GM19397 (cell line): ENCODE measurements around the gene LMAN1L.

Source experiments
- ATAC-seq: cut with Tn5 transposase; IDR thresholded peaks from one replicate; pipeline ENCODE4 v1.9.1; 2021; ENCODE audit warnings: mild to moderate bottlenecking, moderate library complexity; ENCODE audit not compliant: unreplicated experiment

Gene LMAN1L

GRCh38 chr15:74812533-74812932 is at the start of gene LMAN1L:
LMAN1L (plus strand) TSS chr15:74812835; CDS start chr15:74812855, 20 bp downstream.
- ATAC-seq, result no peak

DNA sequence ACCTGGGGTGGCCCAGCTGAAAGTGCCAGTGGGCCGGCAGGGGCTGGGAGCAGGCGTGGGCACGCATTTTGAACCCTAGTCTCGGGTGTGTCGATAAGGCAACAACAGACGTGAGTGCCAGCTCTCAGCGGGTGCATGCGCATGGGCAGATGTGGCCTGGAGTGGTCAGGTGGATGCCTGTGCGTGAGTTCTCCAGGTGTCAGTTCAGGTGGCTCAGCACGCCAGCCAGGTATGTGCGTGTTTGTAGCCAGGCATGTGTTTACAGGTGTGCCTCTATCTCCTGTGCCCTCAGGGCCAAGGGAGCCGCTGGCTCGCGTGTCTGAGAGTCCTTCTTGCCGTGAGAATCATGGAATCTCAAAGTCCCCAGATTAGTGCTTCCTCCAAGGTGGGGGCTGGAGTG is 49.2 kb upstream of the LMAN1L start:
- no peak for ATAC-seq

- ATAC-seq, result no peak
These were observed 45.2 kb upstream of the LMAN1L start for GRCh38 chr15:74767167-74768098.

DNA sequence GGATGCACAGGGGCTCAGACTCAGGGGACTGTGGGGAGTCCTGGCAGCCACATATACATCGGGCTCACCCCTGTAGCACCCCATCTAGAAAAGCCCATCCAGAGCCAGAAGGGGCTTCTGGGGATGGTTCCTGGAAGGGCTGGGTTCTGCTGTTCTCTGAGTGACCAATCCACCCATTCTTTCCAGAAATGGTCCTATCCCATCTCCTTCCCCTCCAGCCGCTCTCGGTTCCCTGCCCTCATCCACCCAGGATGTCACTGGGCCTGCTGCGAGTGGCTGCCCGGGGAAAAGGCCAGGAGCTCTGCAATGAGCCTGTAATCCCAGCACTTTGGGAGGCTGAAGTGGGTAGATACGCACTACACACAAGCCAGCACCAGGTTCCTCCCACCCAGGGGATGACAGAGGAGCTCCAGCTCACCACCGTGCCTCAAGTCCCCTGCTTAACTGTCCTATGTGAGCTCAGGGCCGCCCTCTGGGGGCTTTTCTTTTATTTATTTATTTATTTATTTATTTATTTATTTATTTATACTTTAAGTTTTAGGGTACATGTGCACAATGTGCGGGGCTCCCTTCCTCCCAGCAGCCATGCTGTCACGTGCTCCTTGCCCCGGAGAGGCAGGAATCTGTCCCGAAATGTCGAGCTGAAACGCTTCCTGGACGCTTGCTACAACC is 44.4 kb upstream of the LMAN1L start:
- ATAC-seq, result no peak

DNA sequence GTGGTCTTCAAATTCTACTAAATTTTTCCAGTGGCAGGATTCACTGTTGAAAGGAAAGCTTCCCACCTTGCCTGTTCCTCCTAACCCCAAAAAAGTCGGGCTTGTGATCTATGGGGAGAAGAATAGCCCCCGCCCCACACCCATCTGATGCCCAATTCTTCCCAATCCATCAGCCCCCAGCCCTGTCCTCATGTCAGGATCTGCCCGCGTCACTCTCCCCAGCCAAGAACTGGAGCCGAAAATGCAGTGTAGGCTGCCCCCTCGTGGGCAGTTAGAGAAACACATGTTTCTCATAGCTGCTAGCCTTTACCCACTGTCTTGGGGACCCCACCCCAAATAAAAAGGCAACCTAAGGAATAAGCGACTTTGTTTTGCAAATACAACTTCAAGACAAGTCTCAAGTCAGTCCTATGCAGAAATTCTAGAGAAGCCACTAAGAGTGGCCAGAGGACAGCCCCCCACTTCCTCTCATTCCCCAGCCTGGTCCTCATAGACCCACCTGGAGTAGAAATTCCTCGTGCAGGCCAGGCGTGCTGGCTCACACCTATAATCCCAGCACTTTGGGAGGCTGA is 43.8 kb upstream of the LMAN1L start:
- ATAC-seq, result no peak

DNA sequence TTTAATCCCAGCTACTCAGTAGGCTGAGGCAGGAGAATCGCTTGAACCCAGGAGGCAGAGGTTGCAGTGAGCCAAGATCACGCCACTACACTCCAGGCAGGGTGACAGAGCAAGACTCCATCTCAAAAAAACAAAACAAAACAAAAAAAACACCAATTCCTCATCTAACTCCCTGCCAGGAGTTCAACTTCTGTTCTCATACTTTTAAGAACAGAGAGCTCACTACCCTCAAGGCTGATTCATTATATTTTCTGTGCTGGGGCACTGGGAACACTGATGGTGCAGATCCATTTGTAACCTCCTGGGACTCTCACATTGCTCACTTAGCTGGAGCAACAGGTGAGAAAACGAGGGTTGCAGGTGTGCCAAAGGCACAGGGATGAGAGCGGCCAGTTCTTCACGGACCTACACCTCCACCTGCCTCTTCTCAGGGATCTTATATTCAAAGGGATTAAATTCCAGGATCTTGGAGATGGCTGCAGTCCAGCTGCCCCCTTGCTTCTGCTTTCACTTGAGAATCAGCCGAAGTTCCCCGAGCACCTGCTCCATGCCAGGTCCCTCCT is 43.1 kb upstream of the LMAN1L start:
- ATAC-seq, result no peak

GRCh38 chr15:74770211-74770903 is 42.3 kb upstream of the LMAN1L start:
- ATAC-seq, result no peak

DNA sequence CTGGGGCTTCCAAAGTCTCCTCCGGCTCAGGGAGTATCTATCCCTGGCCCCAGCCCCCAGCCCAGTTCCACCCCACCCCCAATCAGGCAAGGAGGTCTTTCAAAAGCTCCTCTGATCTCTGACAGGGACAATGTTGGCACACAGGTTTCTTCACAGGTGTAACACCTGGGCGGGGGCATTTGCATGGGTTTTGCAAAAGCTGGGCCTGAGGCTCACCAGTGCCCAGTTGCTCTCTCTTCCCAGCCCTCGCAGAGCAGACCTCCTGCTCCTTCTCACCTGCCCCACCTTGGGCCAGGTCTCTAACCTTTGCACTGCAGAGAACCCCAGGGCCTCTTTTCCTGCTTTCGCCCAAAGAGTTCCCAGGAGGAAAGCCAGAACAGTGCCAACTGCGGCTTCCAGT is 39.3 kb upstream of the LMAN1L start:
- ATAC-seq, result no peak

GRCh38 chr15:74773731-74774252 is 38.8 kb upstream of the LMAN1L start:
- ATAC-seq, result no peak

GRCh38 chr15:74775132-74775562 is 37.5 kb upstream of the LMAN1L start:
- no peak for ATAC-seq

DNA sequence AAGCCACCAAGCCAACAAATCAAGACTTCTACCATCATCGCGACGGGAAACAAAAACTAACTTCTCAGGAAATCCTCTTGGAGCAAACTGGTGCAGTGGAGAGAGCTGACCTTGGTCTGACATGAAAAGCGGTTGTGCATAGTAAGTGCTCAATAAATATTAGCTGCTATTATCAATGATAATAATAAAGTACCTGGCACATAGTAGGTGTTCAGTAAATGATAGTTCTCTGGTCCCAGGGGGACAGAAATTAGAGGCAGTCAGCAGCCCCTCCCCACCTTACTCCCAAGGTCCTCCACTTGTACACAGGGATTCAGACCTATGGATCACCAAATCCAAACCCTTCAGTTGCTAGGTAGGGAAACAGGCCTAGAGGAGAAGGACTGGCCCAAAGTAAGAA is 36.7 kb upstream of the LMAN1L start:
- ATAC-seq, result no peak

GRCh38 chr15:74776821-74777768 is 35.5 kb upstream of the LMAN1L start:
- ATAC-seq, result no peak

DNA sequence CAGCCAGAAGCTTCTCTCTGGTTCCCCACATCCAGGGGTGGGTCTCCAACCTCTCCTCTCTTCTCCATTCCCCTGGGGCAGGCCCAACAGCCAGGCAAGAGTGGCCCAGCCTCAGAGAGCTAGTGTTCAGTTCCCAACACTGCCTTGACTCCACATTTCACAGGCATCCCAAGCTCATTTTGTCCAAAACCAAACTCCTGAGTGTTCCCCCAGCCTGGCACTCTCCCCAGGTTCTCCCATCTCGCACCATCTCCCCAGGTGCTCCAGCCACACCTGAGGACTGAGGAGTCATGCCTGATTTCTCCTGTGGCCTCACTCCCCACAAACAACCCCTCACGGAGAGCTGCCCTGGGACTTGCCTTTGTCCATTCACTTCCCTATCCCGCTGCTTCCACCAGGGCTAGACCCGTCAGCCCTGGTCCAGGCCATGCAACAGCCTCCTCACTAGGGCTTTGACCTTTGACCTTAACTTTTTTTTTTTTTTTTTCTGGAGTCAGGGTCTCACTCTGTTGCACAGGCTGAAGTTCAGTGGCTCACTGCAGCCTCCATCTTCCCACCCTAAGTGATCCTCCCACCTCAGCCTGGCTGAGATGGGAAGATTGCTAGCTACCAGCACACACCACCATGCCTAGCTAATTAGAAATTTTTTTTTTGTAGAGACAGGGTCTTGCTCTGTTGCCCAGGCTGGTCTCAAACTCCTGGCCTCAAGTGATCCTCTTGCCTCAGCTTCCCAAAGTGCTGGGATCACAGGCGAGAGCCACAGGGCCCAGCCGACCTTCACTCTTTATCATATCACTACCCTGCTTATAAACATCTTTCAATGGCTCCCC is 34.7 kb upstream of the LMAN1L start:
- ATAC-seq, result no peak

- no peak for ATAC-seq
These were observed 34.0 kb upstream of the LMAN1L start for GRCh38 chr15:74778599-74778970.

DNA sequence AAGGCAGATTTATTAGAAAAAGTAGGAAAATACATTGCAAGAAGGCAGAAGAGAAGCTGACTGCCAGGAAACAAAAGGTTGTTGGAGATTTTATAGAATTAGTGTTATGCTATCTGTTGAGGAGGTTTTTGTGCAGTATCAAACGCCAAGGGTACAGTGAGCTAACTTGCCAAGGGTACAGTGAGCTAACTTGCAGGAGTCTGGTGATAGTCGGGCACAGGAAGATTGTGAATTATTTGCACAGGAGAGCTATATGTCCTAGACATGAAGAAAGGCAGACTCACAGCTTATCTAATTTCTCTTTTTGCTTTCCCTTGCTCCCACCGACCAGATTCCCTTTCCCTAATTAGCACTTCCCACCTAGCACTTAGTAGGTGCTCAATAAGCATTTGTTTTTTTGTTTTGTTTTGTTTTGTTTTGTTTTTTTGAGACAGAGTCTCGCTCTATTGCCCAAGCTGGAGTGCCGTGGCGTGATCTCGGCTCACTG is 33.4 kb upstream of the LMAN1L start:
- no peak for ATAC-seq

DNA sequence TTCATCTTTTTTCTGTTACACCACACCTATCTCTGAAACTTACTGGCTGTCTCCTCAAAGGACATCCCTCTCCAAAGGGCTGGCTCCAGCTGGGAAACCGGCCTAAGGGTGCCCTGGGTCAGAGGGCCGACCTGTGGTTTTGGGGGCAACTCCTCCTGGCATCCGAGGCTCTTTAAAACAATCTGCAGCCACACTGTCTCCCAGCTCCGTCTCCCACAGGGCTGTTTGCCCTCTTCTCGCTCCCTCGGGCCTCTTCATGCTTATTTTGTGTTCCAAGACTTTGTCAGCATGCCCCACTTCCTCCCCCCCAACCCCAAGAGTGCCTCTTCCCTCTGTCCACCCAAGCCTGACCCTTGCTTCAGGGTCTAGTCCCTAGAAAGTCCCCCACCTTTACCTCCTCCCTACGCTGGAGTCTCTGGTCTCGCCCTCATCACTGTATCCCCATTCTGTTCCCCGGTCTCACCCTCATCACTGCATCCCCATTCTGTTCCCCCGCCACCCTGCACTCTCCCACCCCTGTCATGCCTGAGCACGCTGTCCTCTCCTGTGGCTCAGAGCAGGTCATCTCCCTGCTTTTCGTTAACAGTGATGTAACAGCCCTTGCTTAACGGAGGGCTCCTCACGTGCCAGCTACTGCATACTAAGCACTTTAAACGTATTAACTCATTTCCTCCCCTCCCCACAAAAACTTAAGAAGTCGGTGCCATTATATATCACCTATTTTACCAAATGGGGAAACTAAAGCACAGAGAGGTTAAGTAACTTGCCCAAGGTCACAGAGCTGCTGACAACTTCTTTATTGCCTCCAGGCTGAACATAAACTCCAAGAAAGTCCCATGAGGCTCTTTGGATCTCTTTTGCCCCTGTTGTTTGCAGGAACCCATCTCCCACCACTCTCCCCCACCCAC is 31.9 kb upstream of the LMAN1L start:
- ATAC-seq, result no peak

- peak; percentile 51 for ATAC-seq
These were observed 31.0 kb upstream of the LMAN1L start, which contains the start of gene CSK for GRCh38 chr15:74781431-74782258. CSK (plus strand) TSS chr15:74782080; CDS start chr15:74798298, 16,218 bp downstream.
